ENCODE measurements around the gene PRODH2.

The PRODH2 gene

GRCh38 chr19:35768082-35768421 lies 44.6 kb downstream of the PRODH2 start:
- H3K36me3 ChIP-seq: peaks cover 17 to 46% (median 28%) of the 10 kb centered on the region in 11 experiments; a peak in 21 of 22 replicates
- peaks cover 26 to 46% (median 36%) of the 10 kb centered on the region in 10 experiments for H3K4me1 ChIP-seq
- peak overlapping the region in 6 of 10 experiments; percentile 18 to 38 (median 31); a peak in 8 of 20 replicates for H3K4me3 ChIP-seq
- no peak for TF ChIP-seq Cebpa-rat (IDR thresholded peaks at IDR 0.05)
- peak overlapping the region; percentile 70 to 98 (median 94) for H3K4me2 ChIP-seq
- H3K27me3 ChIP-seq: no peaks in the 10 kb centered on the region
- peak overlapping the region in 10 of 11 experiments; percentile 25 to 79 (median 68); a peak in 16 of 22 replicates for H3K9ac ChIP-seq
- no peaks in the 10 kb centered on the region for H3K9me3 ChIP-seq (replicated peaks in 1 of 11)
- H4K20me1 ChIP-seq: peaks cover 0 to 18% (median 0%) of the 10 kb centered on the region in 11 experiments; a peak in 4 of 22 replicates
- peak overlapping the region in 6 of 11 experiments; percentile 49 to 82 (median 67); a peak in 12 of 22 replicates for H3K27ac ChIP-seq

GRCh38 chr19:35767288-35768081 lies 45.2 kb downstream of the PRODH2 start:
- Histone ChIP-seq H3K27ac (peak overlapping the region in 8 of 11 experiments; percentile 50 to 82 (median 77); a peak in 17 of 22 replicates), H3K4me1 (peaks cover 26 to 46% (median 36%) of the 10 kb centered on the region in 10 experiments), H4K20me1 (peaks cover 0 to 18% (median 0%) of the 10 kb centered on the region in 11 experiments; a peak in 4 of 22 replicates), H3K36me3 (peaks cover 17 to 51% (median 34%) of the 10 kb centered on the region in 11 experiments), H3K4me2 (peak overlapping the region; percentile 70 to 98 (median 94)), H3K4me3 (peak overlapping the region in 7 of 10 experiments; percentile 18 to 41 (median 36); a peak in 9 of 20 replicates), H3K27me3 (no peaks in the 10 kb centered on the region), H3K9me3 (replicated peaks in 1 of 11) (no peaks in the 10 kb centered on the region), H3K9ac (peak overlapping the region in 10 of 11 experiments; percentile 34 to 79 (median 72); a peak in 18 of 22 replicates)
- no peak for TF ChIP-seq Cebpa-rat (IDR thresholded peaks at IDR 0.05)

- Histone ChIP-seq H3K9me3 (replicated peaks in 1 of 11) (no peaks in the 10 kb centered on the region), H3K27ac (peak overlapping the region in 7 of 11 experiments; percentile 69 to 82 (median 79); a peak in 12 of 22 replicates), H4K20me1 (peaks cover 0 to 18% (median 0%) of the 10 kb centered on the region in 11 experiments; a peak in 4 of 22 replicates), H3K4me1 (peaks cover 26 to 46% (median 36%) of the 10 kb centered on the region in 10 experiments), H3K9ac (peak overlapping the region in 8 of 11 experiments; percentile 58 to 79 (median 72); a peak in 12 of 22 replicates), H3K27me3 (no peaks in the 10 kb centered on the region), H3K4me3 (0 out of 20 replicates have a peak overlapping the region, but pooled peaks of 1 of the 10 experiments have one; percentile 35), H3K4me2 (peak overlapping the region; percentile 70 to 98 (median 94); a peak in 20 of 22 replicates), H3K36me3 (peaks cover 24 to 60% (median 42%) of the 10 kb centered on the region in 11 experiments)
- TF ChIP-seq Cebpa-rat (IDR thresholded peaks at IDR 0.05): no peak
These were observed 46.0 kb downstream of the PRODH2 start for GRCh38 chr19:35766571-35767104.

DNA sequence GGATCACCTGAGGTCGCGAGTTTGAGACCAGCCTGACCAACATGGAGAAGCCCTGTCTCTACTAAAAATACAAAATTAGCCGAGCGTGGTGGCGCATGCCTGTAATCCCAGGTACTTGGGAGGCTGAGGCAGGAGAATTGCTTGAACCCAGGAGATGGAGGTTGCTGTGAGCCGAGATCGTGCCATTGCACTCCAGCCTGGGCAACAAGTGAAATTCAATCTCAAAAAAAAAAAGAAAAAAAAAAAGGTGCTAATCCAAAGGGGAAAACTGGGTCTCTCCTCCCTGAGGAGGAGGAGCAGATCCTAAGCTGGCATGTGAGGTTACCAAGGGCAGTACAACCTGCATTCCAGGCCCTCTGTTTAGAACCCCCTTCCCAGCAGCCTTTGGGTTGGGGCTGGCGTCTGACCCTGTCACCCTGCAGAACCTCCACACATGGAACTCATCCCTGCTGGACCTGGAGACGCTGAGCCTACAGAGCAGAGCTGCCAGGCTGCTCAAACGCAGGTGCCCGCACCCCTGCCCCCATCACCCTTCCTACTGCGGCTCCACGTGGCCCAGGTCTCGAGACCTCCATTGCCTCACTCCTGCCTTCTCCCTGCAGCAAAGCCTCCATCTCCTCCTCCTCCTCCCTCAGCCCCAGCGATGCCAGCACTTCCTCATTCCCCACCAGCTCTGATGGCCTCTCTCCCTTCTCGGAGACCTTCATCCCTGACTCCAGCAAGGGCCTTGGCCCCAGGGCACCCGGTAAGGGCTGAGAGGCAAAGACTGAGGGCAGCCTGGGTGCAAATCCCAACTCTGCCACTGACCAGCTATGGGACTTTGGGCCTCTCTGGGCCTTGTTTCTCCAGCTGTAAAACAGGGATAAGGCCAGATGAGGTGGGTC lies 48.0 kb downstream of the PRODH2 start:
- H3K4me1 ChIP-seq: peaks cover 30 to 49% (median 38%) of the 10 kb centered on the region in 10 experiments
- no peak overlapping the region for H3K4me3 ChIP-seq
- no peak for TF ChIP-seq Cebpa-rat (IDR thresholded peaks at IDR 0.05)
- peaks cover 42 to 75% (median 59%) of the 10 kb centered on the region in 11 experiments for H3K36me3 ChIP-seq
- H3K4me2 ChIP-seq: no peak overlapping the region
- H4K20me1 ChIP-seq: peaks cover 0 to 24% (median 0%) of the 10 kb centered on the region in 11 experiments; a peak in 7 of 22 replicates
- no peak overlapping the region for H3K27ac ChIP-seq
- no peak overlapping the region for H3K9ac ChIP-seq
- H3K9me3 ChIP-seq (replicated peaks in 1 of 11): no peaks in the 10 kb centered on the region
- H3K27me3 ChIP-seq: no peaks in the 10 kb centered on the region

- Histone ChIP-seq H3K4me1 (peaks cover 25 to 41% (median 30%) of the 10 kb centered on the region in 10 experiments), H3K27me3 (peaks cover 0 to 5% (median 3%) of the 10 kb centered on the region in 11 experiments; a peak in 8 of 22 replicates), H4K20me1 (peaks cover 0 to 24% (median 0%) of the 10 kb centered on the region in 11 experiments; a peak in 7 of 22 replicates), H3K27ac (no peak overlapping the region), H3K9me3 (replicated peaks in 1 of 11) (no peaks in the 10 kb centered on the region), H3K4me3 (no peak overlapping the region), H3K36me3 (peaks cover 42 to 69% (median 54%) of the 10 kb centered on the region in 11 experiments), H3K4me2 (no peak overlapping the region), H3K9ac (no peak overlapping the region)
- no peak for TF ChIP-seq Cebpa-rat (IDR thresholded peaks at IDR 0.05)
These were observed 51.8 kb downstream of the PRODH2 start for GRCh38 chr19:35760711-35761349.

DNA sequence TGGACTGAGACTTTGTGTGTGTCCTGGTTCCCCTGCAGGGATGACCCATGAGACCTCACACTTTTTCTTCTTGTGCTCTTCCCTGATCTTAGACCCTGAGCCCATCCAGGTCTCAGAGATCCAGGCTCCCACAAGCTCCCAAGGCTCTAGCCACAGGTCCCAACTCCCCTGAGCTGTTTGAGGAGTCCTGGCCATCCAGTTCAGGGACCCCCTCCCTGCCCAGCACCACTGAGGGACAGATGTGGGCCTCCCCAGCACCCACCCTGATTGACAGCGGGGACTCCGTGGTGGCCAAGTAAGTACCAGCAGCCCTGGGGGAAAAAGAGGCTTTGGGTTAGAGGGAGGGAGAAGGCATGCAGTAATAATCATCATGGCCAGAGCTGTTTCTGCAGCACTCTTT lies 52.9 kb downstream of the PRODH2 start:
- Histone ChIP-seq H4K20me1 (peaks cover 0 to 19% (median 0%) of the 10 kb centered on the region in 11 experiments; a peak in 7 of 22 replicates), H3K4me2 (peak overlapping the region; percentile 86 to 98 (median 91); a peak in 21 of 22 replicates), H3K9me3 (replicated peaks in 1 of 11) (no peaks in the 10 kb centered on the region), H3K27me3 (peaks cover 0 to 14% (median 10%) of the 10 kb centered on the region in 11 experiments; a peak in 12 of 22 replicates), H3K4me3 (no peak overlapping the region), H3K4me1 (peaks cover 25 to 42% (median 30%) of the 10 kb centered on the region in 10 experiments), H3K36me3 (peaks cover 41 to 66% (median 53%) of the 10 kb centered on the region in 11 experiments), H3K27ac (0 out of 22 replicates have a peak overlapping the region, but pooled peaks of 3 of the 11 experiments have one; percentile 3 to 25 (median 6)), H3K9ac (peak overlapping the region in 10 of 11 experiments; percentile 33 to 98 (median 92); a peak in 18 of 22 replicates)
- no peak for TF ChIP-seq Cebpa-rat (IDR thresholded peaks at IDR 0.05)

- H3K4me1 ChIP-seq: peaks cover 25 to 40% (median 30%) of the 10 kb centered on the region in 10 experiments
- H3K27me3 ChIP-seq: peaks cover 0 to 14% (median 10%) of the 10 kb centered on the region in 11 experiments; a peak in 12 of 22 replicates
- H3K36me3 ChIP-seq: peaks cover 38 to 66% (median 51%) of the 10 kb centered on the region in 11 experiments
- H3K27ac ChIP-seq: peak within 1 kb of the TSS; percentile 87 to 98 (median 96)
- H3K4me2 ChIP-seq: peak within 1 kb of the TSS; percentile 92 to 99 (median 96)
- peak within 1 kb of the TSS; percentile 88 to 98 (median 93) for H3K9ac ChIP-seq
- H3K9me3 ChIP-seq (replicated peaks in 1 of 11): no peaks in the 10 kb centered on the region
- H4K20me1 ChIP-seq: peaks cover 0 to 19% (median 0%) of the 10 kb centered on the region in 11 experiments; a peak in 7 of 22 replicates
- peak within 1 kb of the TSS; percentile 80 to 97 (median 89) for H3K4me3 ChIP-seq
- no peak for TF ChIP-seq Cebpa-rat (IDR thresholded peaks at IDR 0.05)
These were observed 54.7 kb downstream of the PRODH2 start, which contains the start of gene PROSER3 for GRCh38 chr19:35757749-35758608. TSS of gene PROSER3 (plus strand) at chr19:35758176. CDS start at chr19:35758216, 40 bp downstream.
